Right lobe of liver (tissue), 4 donors: ENCODE results near the gene CDK12.

Experiments
- POLR2A ChIP-seq: fragments of 450-650 bp; IDR thresholded peaks from one replicate; pipeline ENCODE4 v1.6.1; 2017; ENCODE audit warnings: antibody characterized with exemption, mild to moderate bottlenecking
- TF ChIP-seq, protein P1 (sequence below), 4 donors: fragments of 200-600 bp in 3 of 4; fragments of 450-650 bp in 1 of 4; IDR thresholded peaks; one replicate each; pipeline versions ENCODE4 v1.5.1 to v1.8.0; 2016 to 2022; ENCODE audit warnings: antibody characterized with exemption in 4 of 4, mild to moderate bottlenecking in 2 of 4
- donor health status: DM: no; HTN: no; CAD: no.
- donor health status: DM: no; HTN: no; CAD: no.
- donor health status: DM: no; HTN: yes; CAD: no.

DNA sequence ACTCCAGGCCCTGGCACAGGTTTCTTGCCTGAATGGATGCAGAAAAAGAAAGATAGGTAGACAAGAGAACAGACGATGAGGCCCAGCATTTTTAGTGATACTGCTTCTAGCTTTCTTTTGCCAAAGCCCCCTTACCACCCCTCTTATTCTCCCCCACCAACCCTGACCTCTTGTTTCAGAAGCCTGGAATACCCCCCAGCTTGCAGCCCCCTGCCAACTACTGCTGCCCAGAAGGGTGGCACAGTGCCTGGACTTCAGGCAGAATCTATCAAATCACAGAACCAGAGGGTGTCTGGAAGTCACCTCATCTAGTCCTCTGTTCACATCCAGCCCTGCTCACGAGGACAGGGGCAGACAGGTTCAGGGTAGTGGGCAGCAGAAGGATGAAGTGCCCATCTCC is 110.8 kb downstream of the CDK12 start:
- TF ChIP-seq, protein P1, sequence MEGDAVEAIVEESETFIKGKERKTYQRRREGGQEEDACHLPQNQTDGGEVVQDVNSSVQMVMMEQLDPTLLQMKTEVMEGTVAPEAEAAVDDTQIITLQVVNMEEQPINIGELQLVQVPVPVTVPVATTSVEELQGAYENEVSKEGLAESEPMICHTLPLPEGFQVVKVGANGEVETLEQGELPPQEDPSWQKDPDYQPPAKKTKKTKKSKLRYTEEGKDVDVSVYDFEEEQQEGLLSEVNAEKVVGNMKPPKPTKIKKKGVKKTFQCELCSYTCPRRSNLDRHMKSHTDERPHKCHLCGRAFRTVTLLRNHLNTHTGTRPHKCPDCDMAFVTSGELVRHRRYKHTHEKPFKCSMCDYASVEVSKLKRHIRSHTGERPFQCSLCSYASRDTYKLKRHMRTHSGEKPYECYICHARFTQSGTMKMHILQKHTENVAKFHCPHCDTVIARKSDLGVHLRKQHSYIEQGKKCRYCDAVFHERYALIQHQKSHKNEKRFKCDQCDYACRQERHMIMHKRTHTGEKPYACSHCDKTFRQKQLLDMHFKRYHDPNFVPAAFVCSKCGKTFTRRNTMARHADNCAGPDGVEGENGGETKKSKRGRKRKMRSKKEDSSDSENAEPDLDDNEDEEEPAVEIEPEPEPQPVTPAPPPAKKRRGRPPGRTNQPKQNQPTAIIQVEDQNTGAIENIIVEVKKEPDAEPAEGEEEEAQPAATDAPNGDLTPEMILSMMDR (IDR thresholded peaks at IDR 0.05) = no peak
- no peak for TF ChIP-seq POLR2A
